NCI-H2227 (cell line): ENCODE measurements around the gene ALOX5.

Experiments used
- DNase-seq: peaks from one replicate; lab custom pipeline; 2025; ENCODE audit not compliant: unreplicated experiment; lab: John Stamatoyannopoulos, UW

The ALOX5 gene

GRCh38 chr10:45422866-45423659 is 49.0 kb downstream of the ALOX5 start:
- no peak for DNase-seq

GRCh38 chr10:45423976-45424499 is 50.0 kb downstream of the ALOX5 start:
- DNase-seq, result no peak

GRCh38 chr10:45424668-45425404 is 50.8 kb downstream of the ALOX5 start:
- DNase-seq, result no peak

- no peak for DNase-seq
Observed at GRCh38 chr10:45425621-45426563, 51.9 kb downstream of the ALOX5 start.

- DNase-seq, result no peak
Observed at GRCh38 chr10:45427262-45427969, 53.4 kb downstream of the ALOX5 start.

- DNase-seq, result no peak
Observed at GRCh38 chr10:45427970-45428366, 54.0 kb downstream of the ALOX5 start.

- no peak for DNase-seq
Observed at GRCh38 chr10:45428611-45429510, 54.8 kb downstream of the ALOX5 start.

- DNase-seq, result no peak
Observed at GRCh38 chr10:45429790-45430189, 55.8 kb downstream of the ALOX5 start.

- DNase-seq, result no peak
Observed at GRCh38 chr10:45432113-45432512, 58.1 kb downstream of the ALOX5 start.

GRCh38 chr10:45432700-45433472 is 58.9 kb downstream of the ALOX5 start:
- DNase-seq, result no peak

GRCh38 chr10:45433716-45434469 is 59.9 kb downstream of the ALOX5 start:
- no peak for DNase-seq

GRCh38 chr10:45437587-45438465 is 63.8 kb downstream of the ALOX5 start:
- no peak for DNase-seq

- DNase-seq, result no peak
Observed at GRCh38 chr10:45438466-45439090, 64.6 kb downstream of the ALOX5 start.

- DNase-seq, result no peak
Observed at GRCh38 chr10:45439365-45439764, 65.3 kb downstream of the ALOX5 start.

GRCh38 chr10:45439873-45440272 is 65.9 kb downstream of the ALOX5 start:
- DNase-seq, result no peak

- no peak for DNase-seq
Observed at GRCh38 chr10:45440511-45441062, 66.6 kb downstream of the ALOX5 start.
